Bronchial epithelial cell (primary cell): ENCODE results near the gene AMTN. TPM values are rescaled to one million over a fixed set of nuclear protein-coding genes. Genes with fewer than 3 reads are reported as not detected.
"Not testable (repeated sequence)": the region's sequence is repeated elsewhere in the genome, so short reads cannot be mapped to it uniquely, and the experiment has no call there.

Experiments
- DNase-seq: peaks from one replicate; pipeline ENCODE4 v3.0.0-alpha.2; 2010; ENCODE audit warnings: low read depth
- FAIRE-seq: peaks from 2 replicates; lab custom pipeline; 2011; peaks lifted over from hg19 to GRCh38; lab: Jason Lieb, UNC
- H3K27me3 ChIP-seq: 2 replicates; pipeline ENCODE4 v1.5.1; 2011; ENCODE audit warnings: low read length; ENCODE audit not compliant: control insufficient read depth, insufficient read depth
- H3K36me3 ChIP-seq: 2 replicates; pipeline ENCODE4 v1.5.1; 2011; ENCODE audit warnings: low read length; ENCODE audit not compliant: control insufficient read depth, insufficient read depth
- H3K4me3 ChIP-seq: 2 replicates; pipeline ENCODE4 v1.5.1; 2011; ENCODE audit warnings: mild to moderate bottlenecking, low read depth, low read length, control low read depth
- CTCF ChIP-seq: IDR thresholded peaks from 2 replicates; pipeline ENCODE4 v1.5.1; 2011; ENCODE audit warnings: mild to moderate bottlenecking, moderate library complexity, low read length, control low read depth, inconsistent platforms; ENCODE audit not compliant: insufficient read depth, severe bottlenecking
- total RNA-seq: library from RNA; depleted of rRNA; stranded (reverse); fragments of >200 nt; gene quantifications from 2 replicates; pipeline ENCODE4 v1.2.1, GENCODE V29; 2014

AMTN gene
- total RNA-seq, 1 donor from 2014 or later, result 0.79 TPM

- H3K36me3 ChIP-seq, result no peaks in the 10 kb centered on the region
- no peak for TF ChIP-seq CTCF
- H3K27me3 ChIP-seq, result no peaks in the 10 kb centered on the region
- no peak for FAIRE-seq
- DNase-seq, result peak; percentile 89
- no peak overlapping the region for H3K4me3 ChIP-seq
Observed at GRCh38 chr4:70518716-70519115, 347 bp downstream of the AMTN start.

- DNase-seq (peak; percentile 98), FAIRE-seq (no peak)
- Histone ChIP-seq H3K27me3 (no peaks in the 10 kb centered on the region), H3K4me3 (no peak overlapping the region), H3K36me3 (no peaks in the 10 kb centered on the region)
- no peak for TF ChIP-seq CTCF
Observed at GRCh38 chr4:70522626-70523025, 4.3 kb downstream of the AMTN start.

GRCh38 chr4:70530997-70531396 lies 12.6 kb downstream of the AMTN start:
- Histone ChIP-seq H3K27me3 (no peaks in the 10 kb centered on the region), H3K4me3 (no peak overlapping the region), H3K36me3 (no peaks in the 10 kb centered on the region)
- FAIRE-seq (no peak), DNase-seq (no peak)
- no peak for TF ChIP-seq CTCF

- DNase-seq (no peak), FAIRE-seq (no peak)
- H3K27me3 ChIP-seq, result no peaks in the 10 kb centered on the region
- H3K4me3 ChIP-seq, result no peak overlapping the region
- peak; percentile 6 for TF ChIP-seq CTCF
- H3K36me3 ChIP-seq, result no peaks in the 10 kb centered on the region
Observed at GRCh38 chr4:70531981-70532380, 13.6 kb downstream of the AMTN start.

DNA sequence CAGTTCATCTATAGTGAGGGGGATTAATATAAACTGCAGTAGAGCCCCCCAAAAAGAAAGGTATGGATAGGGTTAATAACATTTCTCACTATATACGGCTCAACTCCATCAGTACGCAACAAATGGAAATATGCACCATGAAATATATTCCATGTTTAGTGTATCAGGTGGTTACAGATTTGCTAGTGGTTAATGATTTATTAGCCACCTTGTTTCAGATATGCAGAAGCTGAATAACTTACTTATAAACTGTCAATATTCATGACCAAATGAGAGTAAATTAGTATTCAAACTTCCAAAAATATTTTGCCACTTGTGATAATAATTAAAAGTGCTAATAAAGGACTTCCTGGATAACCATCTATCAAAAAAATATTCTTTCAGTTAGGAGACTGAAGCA lies 14.8 kb downstream of the AMTN start:
- Histone ChIP-seq H3K27me3 (no peaks in the 10 kb centered on the region), H3K36me3 (no peaks in the 10 kb centered on the region), H3K4me3 (no peak overlapping the region)
- no peak for TF ChIP-seq CTCF
- FAIRE-seq (no peak), DNase-seq (no peak)

DNA sequence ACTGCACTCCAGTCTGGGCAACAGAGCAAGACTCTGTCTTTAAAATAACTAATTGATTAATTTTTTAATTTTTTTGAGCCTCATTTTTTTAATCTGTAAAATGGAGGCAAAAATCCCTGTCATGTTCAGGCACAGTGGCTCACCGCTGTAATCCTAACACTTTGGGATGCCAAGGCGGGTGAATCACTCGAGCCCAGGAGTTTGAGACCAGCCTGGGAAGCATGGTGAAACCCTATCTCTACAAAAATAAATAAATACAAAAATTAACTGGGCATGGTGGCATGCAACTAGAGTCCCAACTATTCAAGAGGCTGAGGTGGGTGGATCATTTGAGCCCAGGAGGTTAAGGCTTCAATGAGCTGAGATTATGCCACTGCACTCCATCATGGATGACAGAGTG lies 15.4 kb downstream of the AMTN start:
- no peak for TF ChIP-seq CTCF
- H3K36me3 ChIP-seq, result no peaks in the 10 kb centered on the region
- no peaks in the 10 kb centered on the region for H3K27me3 ChIP-seq
- FAIRE-seq, result no peak
- no peak for DNase-seq
- no peak overlapping the region for H3K4me3 ChIP-seq

GRCh38 chr4:70534886-70535285 lies 16.5 kb downstream of the AMTN start:
- not testable (repeated sequence) for FAIRE-seq, DNase-seq, H3K36me3 ChIP-seq, H3K4me3 ChIP-seq, H3K27me3 ChIP-seq
